ENCODE data around the gene BCL11B.

DNA sequence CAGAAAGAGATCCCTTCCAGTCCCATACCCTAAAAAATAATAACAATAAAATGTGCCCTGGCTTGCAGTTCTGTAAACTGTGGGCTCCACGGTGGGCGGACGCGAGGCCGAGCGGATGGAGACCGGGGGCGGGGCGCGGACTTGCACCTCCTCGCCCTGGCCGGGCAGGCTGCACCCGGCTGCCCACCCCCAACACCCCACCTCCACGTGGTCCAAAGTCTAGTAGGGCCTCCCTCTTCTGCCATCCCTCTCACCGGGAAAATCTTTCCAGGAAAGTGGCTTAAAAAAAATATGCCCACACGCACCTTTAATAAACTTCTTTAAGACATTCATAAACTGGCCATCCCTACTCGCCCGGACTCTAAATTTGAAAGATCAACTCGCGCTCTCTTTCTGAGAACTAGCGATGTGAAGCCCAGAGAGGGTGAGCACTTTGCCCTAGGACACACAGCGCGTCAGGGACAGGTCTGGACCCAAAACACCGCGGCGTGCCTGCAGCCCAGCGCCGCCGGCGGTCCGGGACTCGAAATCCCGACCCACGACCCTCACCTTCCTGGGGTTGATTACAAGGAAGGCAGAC is 1.9 kb upstream of the BCL11B start:
- TF ChIP-seq ARNT (IDR thresholded peaks at IDR 0.05), result no peak
- no peak for TF ChIP-seq ELF4 (IDR thresholded peaks at IDR 0.05)
- TF ChIP-seq CTBP1 (IDR thresholded peaks at IDR 0.05; ENCODE audit: borderline replicate concordance), result no peak
- no peak for TF ChIP-seq FOXM1 (IDR thresholded peaks at IDR 0.05; ENCODE audit: borderline replicate concordance)
- TF ChIP-seq SP1 (IDR thresholded peaks at IDR 0.05), result no peak
- TF ChIP-seq ZNF384 (IDR thresholded peaks at IDR 0.05), result no peak
- no peak for TF ChIP-seq TARDBP (IDR thresholded peaks at IDR 0.05)
- no peak for TF ChIP-seq SUZ12 (IDR thresholded peaks at IDR 0.05)
- TF ChIP-seq FOXA1 (IDR thresholded peaks at IDR 0.05), result no peak
- TF ChIP-seq, protein P1, sequence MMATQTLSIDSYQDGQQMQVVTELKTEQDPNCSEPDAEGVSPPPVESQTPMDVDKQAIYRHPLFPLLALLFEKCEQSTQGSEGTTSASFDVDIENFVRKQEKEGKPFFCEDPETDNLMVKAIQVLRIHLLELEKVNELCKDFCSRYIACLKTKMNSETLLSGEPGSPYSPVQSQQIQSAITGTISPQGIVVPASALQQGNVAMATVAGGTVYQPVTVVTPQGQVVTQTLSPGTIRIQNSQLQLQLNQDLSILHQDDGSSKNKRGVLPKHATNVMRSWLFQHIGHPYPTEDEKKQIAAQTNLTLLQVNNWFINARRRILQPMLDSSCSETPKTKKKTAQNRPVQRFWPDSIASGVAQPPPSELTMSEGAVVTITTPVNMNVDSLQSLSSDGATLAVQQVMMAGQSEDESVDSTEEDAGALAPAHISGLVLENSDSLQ (IDR thresholded peaks at IDR 0.05), result no peak
- no peak for TF ChIP-seq FOXK2 (IDR thresholded peaks at IDR 0.05)
- no peak for TF ChIP-seq NFRKB (IDR thresholded peaks at IDR 0.05)
- no peak for TF ChIP-seq BHLHE40 (IDR thresholded peaks at IDR 0.05; ENCODE audit: borderline replicate concordance)
- no peak for TF ChIP-seq HDGF (IDR thresholded peaks at IDR 0.05; ENCODE audit: borderline replicate concordance)

All from HEK293T (cell line).